GM21390 (cell line): ENCODE results near the gene NDUFS6.

ENCODE experiments used
- ATAC-seq: cut with Tn5 transposase; IDR thresholded peaks from one replicate; pipeline ENCODE4 v1.9.1; 2021; ENCODE audit not compliant: unreplicated experiment

NDUFS6 gene

DNA sequence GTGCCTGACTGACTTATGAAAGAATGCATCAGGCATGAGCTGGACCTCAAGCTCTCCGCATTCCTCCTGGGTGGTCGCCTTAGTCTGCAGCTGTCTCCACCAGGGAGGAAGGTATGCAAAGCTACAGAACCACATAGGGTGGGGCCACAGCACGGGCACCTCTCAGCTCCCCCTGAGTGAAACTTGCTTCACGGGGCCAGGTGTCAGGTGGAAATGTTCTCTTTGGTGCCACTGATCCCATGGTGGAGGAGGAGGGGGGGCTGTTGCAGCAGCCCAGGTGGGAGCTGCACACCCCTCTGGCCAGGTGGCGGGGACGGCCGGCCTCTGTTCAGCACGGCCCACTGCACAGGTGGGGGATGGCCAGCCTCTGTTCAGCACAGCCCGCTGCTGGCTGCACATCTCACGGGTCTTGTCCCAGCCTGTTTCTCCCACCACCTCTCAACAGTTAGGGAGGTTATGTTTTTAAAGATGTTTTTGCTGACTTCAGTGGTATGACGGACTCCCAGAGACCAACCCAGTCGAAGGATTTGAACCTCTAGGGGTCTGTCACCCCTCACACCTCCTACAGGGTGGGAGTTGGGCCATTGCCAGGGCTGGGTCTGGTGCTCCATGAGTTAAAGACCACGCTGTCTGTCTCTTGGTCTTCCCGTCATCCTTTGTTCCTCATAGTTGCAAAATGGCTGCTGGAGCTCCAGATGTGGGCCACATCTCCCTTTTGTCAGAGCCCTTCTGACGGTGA is 35.9 kb upstream of the NDUFS6 start:
- ATAC-seq: peak; percentile 84

DNA sequence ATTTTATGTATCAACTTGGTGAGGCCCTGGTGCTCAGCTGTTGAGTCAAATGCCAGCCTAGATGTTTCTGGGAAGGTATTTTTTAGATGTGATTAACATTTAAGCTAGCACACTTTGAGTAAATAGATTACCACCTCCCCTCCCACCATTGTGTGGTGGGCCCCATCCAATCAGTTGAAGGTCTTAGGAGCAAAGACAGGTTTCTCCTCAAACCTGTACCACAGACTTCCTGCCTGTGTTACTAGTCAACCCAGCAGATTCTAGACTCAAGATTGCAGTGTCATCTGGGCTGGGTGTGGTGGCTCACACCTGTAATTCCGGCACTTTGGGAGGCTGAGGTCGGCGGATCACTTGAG is 35.3 kb upstream of the NDUFS6 start:
- no peak for ATAC-seq

DNA sequence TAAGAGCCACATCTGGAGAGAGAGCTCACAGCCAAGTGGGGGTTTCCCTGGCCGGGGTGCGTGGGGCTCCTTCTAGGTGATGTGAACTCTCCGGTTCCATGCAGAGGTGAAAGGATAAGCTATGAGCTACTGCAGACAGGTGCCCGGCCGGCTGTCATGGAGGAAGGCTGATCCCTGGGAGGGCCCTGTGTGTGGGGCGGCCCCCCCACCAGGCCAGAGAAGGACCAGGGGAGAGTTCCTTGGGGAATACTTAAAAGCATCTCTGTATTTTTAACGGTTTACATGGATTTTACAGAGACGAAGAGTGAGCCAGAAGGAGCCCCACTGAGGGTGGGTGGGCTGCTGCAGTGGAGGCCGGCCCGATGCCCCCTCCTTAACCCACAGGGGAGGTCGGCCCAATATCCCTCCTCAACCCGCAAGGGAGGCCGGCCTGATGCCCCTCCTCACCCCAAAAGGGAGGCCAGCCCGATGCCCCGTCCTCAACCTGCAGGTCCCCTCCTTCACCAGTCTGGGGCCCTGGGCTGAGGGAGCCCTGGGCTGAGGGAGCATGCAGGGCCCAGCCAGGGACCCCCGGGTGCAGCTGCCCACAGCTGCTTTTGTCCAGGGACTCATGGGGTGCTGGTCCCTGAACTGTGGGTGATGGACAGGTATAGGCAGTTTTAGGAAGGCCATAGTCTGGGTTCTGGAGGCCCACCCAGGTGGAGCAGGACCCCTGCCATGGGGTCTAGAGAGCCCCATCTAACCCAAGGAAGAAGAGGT is 33.5 kb upstream of the NDUFS6 start:
- no peak for ATAC-seq

DNA sequence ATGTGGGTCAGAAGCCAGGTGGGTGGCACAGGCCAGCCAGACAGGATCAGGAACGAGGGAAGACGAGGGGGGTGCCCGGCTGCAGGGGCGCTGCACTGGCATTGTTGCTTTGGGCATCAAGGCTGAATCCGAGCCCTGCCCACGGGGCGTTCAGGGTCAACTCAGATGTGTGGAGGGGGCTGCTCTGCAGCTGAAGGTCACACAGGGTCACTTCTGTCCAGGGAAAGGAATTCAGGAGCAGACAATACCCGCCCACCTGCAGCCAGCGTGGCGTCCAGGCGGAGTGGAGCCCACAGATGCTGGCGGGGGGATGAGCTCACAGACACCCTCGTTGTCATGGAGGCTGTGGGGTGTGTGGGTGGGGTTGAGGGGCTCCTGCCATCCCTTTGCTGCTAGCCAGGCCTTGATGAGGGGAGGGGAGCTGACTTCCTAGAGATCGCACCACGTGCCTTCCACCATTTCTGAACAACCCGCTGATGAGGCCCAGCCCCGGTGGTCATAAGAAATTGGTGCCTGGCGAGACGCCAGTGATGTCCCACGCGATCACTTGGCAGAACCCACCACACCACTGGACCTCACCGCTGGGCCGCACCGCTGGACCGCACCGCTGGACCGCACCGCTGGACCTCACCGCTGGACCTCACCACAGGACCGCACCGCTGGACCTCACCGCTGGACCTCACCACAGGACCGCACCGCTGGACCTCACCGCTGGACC is 32.8 kb upstream of the NDUFS6 start:
- no peak for ATAC-seq

DNA sequence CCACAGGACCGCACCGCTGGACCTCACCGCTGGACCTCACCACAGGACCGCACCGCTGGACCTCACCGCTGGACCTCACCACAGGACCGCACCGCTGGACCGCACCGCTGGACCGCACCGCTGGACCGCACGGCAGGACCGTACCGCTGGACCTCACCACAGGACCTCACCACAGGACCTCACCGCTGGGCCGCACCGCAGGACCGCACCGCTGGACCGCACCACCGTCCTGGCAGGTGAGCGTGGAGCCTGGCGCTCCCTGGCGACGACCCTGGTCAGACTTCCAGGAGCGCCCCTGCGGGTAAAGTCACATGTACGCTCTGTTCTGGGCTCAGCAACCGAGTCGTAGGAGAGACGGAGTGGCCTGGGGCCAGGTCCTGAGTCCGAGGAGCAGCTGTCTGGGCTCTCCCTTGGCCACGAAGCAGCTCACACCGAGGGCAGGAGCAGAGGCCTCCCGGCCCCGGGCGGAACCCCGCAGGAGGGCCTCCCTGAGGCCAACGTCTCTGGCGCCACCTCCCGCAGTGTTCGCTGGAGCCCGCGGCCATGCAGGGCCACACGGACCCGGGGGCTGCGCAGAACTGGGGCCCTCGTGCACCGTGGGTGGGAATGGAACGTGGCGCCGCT is 32.1 kb upstream of the NDUFS6 start:
- no peak for ATAC-seq

DNA sequence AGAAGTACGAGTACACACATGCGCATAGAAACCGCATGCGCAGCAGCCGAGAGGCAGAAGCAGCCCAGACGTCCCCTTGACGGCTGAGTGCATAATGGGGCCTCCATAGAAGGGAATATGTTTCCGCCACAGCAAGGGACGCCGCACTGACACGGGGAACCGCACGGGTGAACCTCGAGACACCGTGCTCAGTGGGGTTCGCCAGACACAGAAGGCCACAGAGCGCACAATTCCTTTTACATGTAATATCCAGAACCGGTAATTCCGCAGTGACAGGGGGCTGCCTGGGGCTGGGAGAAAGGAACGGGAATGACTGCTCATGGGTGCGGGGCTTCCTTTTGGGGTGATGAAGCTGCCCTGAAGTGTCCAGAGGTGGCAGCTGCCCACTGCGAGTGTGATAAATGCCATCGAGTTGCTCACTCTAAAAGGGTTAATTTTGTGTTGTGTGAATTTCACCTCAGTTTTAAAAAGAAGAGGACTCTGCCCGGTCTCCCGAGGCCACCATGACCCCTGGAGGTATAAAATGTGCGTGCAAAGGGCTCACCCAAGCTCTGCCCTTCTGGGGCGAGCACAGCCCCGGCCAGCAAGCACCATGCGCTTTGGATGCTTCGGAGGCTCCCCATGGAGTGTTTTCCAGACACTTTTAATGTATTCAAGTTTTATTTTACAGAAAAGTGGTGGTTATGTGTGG is 31.3 kb upstream of the NDUFS6 start:
- no peak for ATAC-seq

DNA sequence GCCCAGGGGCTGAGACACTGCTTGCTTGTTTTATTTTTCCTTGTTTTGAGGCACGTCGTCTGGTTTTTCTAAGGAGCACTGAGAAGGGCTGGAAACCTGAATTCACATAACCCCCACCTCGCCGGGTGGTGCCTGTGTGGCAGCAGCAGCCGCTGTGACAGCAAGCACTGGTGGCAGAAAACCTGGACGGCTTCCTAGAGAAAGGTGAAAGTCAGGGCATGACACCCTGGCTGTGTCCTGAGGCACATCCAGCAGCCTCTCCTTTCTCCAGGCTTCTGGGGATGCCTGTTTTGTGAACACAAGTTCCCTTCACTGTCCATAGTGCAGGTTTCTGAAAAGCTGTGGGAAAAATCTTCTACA is 30.8 kb upstream of the NDUFS6 start:
- ATAC-seq: no peak

DNA sequence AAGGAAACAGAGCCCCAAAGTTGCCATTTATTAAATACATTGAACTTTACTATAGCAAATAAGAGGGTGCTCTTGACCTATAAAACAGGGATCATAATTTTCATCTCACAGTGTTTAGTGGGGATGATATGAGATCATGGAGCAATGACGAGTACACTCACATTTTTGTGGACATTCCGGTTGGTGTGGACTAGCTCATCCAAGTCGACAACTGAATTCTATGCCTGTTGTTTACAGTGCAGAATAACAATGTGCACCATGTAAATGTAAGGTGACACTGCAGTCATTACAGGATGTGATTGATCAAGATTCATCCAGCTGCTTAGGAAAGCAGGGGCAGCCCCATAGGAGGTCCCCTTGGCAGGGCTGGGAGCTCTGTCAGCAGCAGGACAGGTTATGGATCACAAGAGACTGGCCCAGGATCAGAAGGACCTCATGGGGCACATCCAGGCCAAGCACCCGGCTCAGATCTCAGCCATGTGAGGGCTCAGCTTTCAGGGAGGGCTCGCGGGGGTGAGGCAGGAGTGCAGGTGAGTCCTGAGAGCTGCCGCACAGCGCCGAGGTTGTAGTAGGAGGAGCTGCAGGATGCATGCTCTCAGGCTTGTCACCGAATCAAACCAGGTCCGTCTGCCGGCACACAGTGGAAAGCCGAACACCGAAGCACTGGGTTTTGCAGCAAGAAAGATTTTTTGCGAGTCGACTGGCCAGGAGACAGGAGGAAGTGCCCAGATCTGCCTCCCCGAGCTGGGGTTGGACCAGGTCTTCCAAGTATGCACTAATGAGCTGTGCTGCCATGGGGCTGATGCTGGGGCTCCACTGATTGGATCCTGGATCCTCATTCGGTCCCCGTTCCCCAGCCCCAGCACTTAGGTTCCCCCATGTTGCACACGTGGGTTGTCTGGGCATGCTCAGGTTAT is 29.8 kb upstream of the NDUFS6 start:
- no peak for ATAC-seq

DNA sequence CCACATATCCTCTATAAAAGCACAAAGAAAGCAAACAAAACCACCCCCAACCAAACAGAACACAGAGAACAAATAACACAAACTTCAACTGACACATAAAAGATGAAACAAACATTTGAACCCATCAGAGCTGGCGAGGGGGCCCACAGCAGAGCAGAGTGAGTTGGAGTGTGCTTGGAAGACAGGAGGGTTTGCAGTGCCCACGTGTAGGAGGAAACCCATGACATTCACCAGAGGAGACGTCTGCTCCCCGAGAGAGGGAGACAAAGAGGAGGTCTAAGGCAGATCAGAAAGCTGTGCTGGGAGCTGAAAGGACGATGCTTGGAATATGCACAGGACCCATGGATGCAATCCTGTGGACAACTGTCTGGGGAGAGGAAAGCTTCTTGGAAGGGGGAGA is 28.6 kb upstream of the NDUFS6 start:
- ATAC-seq: no peak

DNA sequence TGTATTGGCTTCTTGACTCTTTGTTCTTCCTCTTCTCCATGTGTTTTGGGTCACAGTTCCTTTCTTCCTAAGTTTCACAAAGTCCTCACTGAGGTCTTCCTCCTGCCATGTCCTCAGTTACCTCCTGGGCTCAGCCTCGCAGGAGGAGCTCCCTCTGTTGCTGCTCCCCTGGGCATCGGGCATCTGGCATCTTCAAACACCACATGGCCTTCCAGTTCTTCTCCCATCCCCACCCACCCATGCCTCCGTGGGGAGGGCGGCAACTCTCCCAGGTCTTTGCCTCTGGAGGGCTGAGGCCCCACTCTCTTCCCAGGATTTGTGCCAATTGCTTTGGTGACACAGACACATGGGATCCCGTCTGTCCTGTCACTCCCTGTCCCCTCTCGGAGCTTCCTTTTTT is 24.4 kb upstream of the NDUFS6 start:
- ATAC-seq: no peak

DNA sequence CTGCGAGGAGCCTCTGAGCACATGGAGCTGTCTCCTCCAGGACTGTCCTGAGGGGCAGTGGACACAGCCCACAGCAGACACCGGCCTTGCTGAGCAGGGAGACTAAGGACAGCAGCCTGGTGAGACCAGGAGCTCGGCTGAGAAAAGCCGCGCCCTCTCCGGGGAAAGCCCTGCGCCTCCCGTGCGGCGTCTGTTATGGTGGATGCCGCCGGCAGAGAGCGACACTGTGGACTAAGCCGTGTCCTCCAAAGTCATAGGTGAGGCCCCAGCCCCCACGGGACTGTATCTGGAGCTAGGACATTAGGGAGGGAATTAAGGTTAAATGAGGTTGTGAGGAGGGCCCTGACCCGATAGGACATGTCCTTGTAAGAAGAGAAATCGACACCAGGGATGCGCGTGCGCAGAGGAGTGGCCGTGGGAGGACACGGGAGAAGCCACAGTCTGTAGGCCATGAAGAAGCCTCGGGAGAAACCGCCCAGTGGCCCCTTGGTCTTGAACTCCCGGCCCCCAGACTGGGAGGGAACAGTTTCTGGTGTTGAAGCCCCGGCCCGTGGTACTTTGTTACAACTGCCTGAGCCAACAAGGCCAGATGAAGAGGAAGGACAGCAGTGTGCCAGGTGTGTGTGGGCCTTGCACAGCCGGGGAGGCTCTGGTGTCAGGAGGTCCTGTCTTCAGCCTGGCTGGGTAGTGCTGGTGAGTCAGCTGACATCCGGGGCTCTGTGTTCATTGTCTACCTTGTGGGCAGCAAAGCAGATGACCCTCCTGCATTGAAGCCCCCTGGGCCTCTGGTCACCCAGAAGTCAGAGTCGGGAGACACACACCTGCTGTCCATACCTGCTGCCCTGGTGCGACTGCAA is 23.7 kb upstream of the NDUFS6 start:
- no peak for ATAC-seq

DNA sequence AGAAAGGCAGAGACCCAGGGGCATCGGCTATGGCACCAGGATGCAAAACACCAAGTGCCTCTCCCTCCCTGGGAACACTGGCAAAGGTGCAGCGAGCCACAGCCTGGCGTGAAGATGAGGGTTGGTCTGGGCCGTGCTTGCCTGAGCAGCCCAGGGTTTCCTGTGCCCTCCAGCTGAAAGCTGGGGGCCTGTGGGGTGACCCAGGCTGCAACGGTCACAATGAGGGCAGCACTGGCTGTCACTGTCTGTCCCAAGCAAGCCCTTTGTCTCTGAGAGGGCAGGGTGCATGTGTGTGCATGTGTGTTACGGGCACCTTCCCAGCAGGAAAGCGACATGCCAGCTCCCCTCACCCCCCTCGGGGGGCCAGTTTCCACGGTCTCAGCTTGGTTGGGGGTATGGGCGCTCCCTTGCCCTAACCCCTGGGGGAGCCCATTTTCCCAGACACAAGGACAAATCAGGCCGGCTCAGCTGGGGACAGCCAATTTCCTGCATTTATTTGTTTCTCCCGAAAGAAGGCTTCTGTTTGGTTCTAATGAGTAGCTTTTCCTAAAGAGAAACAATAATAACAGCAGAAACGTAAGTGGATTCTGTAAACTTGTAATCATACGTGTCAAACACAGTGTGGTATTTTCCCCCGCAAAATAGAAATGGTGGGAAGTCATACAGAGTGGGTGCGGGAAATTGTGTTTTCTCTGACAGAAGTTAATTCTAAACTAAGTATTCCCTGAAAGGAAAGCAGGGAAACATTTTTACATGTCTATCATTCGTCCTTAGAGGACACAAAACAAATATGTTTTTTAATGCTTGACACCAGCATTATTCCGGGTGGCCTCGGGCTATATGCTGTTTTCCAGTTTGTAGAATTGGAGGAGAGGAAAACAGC is 22.8 kb upstream of the NDUFS6 start:
- ATAC-seq: no peak

DNA sequence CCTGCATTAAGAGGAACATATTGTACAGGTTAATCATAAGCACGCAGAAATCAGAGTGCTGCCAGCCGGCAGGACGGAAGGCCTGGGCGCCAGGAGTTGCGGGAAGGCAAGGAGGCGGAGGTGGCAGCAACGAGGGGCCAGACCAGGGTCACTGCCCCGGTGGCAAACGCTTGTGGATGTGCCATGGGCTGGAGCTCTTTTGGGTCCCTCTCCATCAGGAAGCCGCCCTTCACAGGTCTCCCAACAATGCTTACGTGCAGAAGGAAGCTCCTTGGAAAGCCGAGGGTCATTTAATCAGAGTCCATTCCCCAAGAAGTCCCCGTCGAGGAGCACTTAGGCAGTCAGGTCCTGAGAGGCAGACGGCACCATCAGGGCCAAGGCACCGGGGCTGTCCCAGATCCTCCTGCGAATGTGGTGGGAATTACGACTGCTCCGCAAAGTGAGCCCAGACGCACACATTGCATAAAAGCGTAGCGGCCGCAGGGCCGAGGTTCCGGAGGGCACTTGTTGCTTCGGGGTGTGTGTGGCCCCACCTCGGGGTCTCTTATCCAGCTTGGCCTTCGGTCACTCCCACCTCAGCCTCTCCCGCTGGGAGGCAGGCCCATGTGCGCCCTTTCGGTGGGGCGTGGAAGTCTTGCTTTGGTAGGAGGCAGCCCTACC is 22.1 kb upstream of the NDUFS6 start:
- no peak for ATAC-seq

DNA sequence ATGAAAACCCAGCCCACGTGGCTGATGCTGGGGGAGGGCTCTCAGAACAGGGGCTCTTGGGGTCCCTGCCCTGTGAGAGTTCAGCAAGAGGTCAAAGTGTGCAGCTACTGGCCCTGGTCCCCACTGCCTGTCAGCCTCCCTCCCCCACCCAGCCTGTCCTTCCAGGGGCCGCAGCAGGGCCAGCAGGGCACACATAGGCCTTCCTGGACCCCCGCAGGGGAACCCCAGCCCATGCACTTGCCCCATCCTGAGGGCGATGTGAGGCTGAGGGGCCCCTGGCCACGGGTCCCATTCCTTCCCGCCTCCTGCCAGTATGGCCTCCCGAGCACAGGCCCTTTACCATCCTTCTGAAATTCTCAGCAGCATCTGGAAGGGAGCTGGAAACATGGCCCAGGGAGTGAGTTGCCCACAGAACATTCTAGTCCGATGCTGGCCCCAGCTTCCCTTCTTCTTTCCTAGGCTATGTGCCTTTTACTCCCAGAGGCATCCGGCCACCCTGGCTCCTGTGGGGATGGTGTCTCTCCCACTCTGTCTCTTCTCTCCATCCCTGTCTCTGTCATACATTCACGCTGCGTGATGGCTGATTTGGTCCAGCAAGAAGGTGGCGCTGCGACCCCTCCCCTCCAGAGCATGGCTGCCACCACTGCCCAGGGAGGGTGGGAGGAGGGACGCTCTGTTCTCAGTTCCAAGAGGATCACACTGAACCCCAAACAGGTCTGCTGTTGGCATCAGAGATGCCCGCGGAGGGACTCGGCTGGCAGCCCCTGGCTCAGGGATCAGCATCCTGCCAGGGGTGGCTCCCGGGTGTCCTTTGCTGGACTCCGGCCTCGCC is 21.2 kb upstream of the NDUFS6 start:
- no peak for ATAC-seq

DNA sequence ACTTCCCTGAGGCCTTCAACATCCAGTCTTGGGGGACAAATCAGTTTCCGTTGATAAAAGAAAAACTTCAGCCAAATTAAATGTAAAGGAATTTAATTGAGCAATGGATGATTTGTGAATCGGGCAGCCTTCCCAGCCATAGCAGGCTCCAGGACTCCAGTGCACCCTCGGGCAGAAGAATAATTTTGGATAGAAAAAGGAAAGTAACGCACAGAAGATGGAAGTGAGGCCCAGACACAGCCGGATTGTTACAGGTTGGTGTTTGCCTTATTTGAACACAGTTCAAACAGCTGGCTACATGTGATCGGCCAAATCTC is 20.6 kb upstream of the NDUFS6 start:
- no peak for ATAC-seq

DNA sequence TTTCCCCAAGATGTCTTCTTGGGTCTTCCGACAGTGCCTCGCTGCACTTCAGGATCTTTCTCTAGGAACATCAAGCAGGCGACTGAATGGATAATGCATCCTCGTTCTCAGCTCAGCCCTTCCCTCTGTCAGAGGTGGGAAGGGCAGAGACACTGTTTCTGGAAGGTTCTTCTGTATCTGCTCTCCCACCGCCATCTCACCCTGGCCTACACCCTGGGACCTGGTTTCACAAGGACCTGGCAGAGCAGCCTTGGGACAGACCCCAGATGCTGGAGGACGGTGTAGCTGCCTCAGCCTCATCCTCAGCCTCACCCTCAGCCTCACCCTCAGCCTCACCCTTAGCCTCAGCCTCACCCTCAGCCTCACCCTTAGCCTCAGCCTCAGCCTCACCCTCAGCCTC is 20.1 kb upstream of the NDUFS6 start:
- no peak for ATAC-seq
